GM06990 (cell line): ENCODE data around the gene STEAP3.

ENCODE experiments used
- DNase-seq: peaks from one replicate; pipeline ENCODE4 v3.0.0-alpha.2; 2011; ENCODE audit not compliant: insufficient read length; ENCODE audit errors: extremely low read depth
- H3K27me3 ChIP-seq: replicated peaks from 2 replicates; pipeline ENCODE4 v1.6.0; 2011; ENCODE audit warnings: low read length; ENCODE audit not compliant: control insufficient read depth, insufficient read depth
- H3K36me3 ChIP-seq: 2 replicates; pipeline ENCODE4 v1.5.1; 2011; ENCODE audit warnings: low read length; ENCODE audit not compliant: control insufficient read depth, insufficient read depth
- H3K4me3 ChIP-seq: replicated peaks from 2 replicates; pipeline ENCODE4 v1.5.1; 2011; ENCODE audit warnings: low read depth, mild to moderate bottlenecking, control low read depth, low read length
- CTCF ChIP-seq: IDR thresholded peaks from 2 replicates; pipeline ENCODE4 v1.5.1; 2011; ENCODE audit warnings: low read length, control low read depth, mild to moderate bottlenecking, inconsistent platforms; ENCODE audit not compliant: insufficient read depth, poor library complexity, severe bottlenecking

STEAP3 gene

DNA sequence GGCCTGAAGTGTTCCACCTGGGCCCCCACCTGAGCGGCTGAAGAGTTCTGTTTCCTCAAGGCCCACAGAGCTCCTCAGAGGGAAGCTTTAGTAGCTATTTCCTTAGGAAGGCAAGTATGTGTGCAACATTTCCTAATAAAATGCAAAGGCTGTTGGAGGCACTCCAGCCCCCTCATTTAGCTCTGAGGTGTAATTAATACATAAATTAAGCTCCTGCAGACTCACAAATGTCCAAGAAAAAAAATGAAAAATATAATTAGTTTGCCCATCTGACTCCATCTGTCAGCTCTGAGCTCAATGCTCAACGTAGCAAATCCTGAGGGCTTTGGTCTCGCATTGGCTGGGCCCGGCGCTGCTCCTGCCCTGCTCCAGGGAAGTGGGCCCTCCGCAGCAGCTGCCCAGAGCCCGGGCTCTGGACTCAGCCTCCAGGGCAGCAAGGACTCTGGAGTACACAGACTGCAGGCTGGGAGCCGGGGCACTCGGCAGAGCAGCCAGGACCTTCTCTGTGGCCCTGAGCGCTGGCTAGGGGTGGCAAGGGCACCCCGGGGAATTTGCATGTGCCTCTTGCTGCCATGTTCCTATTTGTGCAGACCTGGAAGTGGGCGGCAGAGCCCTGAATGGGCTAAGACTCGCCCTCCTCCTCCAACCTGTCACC is 41.7 kb upstream of the STEAP3 start:
- Histone ChIP-seq H3K36me3 (no peaks in the 10 kb centered on the region), H3K27me3 (no peaks in the 10 kb centered on the region; the same call in 1 of the 2 replicates), H3K4me3 (no peak overlapping the region)
- no peak for DNase-seq
- TF ChIP-seq CTCF: no peak

DNA sequence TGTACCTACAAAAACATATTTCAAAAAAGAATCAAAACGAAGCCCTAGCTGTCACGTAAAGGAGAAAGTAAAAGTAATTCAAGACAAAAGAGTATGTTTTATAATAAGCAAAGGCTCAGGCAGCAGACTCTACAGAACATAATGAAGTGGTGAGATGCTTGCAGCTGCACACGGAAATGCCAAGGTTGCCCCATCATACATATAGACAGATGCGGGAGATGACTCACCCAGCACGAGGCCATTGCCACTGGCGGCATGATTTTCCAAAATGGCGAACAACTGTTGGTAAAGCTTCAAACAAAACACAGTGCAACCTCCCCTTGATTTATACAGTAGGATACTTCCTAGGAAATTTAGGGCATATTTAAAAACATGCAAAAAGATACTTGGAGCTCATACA is 39.1 kb upstream of the STEAP3 start:
- TF ChIP-seq CTCF: no peak
- DNase-seq: no peak
- H3K4me3 ChIP-seq: no peak overlapping the region

DNA sequence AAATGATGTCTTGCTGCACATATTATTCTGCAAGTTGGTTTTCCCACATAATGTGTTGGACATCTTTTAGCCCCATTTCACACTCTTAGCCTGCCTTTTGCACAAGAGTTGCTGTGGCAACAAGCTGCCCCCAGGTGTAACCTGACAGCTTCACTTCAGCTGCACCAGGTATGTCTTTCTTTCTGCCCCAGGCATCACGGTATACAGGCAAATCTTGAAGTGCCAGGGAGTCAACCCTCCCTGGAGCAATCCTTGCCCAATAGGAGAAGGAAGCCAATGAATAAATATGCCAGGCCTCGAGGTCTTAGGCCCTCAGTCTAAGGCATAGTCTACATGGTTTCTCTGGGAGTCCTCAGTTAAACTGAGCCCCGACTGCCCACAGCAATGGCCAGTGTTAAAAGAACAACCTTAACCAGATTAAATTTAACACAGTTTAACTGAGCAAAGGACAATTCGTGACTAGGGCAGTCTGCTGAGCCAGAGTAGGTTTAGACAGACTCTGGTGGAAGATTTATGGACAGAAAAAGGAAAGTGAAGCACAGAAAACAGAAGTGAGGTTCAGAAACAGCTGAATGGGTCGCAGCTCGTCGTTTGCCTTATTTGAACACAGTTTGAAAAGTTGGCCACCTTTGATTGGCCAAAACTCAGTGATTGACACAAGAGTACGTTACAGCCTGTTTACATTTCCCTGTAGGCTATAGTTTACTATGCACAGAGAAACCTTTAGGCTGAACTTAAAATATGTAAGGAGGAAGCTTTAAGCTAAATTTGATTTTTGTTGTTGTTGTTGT is 33.1 kb upstream of the STEAP3 start:
- no peaks in the 10 kb centered on the region; the same call in 1 of the 2 replicates for H3K27me3 ChIP-seq
- no peak for DNase-seq
- no peak for TF ChIP-seq CTCF
- no peak overlapping the region for H3K4me3 ChIP-seq
- H3K36me3 ChIP-seq: no peaks in the 10 kb centered on the region

More for the DNA sequence above, 39.1 kb upstream of the STEAP3 start:
- Histone ChIP-seq H3K36me3 (no peaks in the 10 kb centered on the region), H3K27me3 (no peaks in the 10 kb centered on the region; the same call in 1 of the 2 replicates)

DNA sequence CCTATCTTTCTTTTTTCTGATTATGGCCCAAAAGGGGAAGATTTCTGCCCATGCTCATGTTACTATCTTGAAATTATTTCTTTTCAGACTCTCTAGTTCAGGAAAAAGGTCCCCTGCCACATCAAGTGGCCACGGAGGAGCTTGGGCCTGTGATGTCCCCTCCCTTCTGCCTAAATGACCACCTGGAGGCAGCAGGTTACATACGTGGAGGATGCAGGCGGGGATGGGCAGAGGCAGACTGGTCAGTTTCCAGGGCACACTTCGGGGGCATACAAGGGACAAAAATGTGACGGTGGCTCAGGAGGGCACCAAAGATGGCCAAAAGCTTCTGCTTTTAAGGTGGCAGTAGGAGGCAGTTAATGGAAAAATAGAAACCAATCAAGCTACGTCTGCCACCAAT is 30.7 kb upstream of the STEAP3 start:
- DNase-seq: no peak
- TF ChIP-seq CTCF: no peak
- no peaks in the 10 kb centered on the region for H3K36me3 ChIP-seq
- no peaks in the 10 kb centered on the region for H3K27me3 ChIP-seq
- H3K4me3 ChIP-seq: no peak overlapping the region

DNA sequence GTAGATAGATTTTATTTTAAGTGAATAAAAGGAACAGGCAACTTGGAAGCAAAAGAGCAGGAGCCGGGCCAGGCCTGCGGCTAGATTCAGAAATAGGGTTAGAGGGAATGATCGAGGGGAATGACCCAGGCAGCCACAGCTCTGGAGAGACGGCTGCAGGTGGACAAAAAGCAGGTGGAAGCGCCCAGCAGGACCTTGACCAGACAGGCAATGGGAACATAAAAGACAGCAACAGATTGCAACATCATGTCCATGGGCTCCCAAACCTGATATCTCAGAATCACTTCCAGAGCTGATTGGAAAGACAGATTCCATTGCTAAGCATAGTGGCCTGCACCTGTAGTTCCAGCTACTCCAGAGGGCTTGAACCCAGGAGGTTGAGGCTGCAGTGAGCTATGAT is 28.6 kb upstream of the STEAP3 start:
- TF ChIP-seq CTCF: no peak
- DNase-seq: no peak
- H3K4me3 ChIP-seq: no peak overlapping the region

More for the DNA sequence above, 28.6 kb upstream of the STEAP3 start:
- no peaks in the 10 kb centered on the region for H3K27me3 ChIP-seq
- H3K36me3 ChIP-seq: no peaks in the 10 kb centered on the region
